GM21423 (cell line): Measurements from ENCODE around the gene CRYGN.

ENCODE experiments used
- ATAC-seq: cut with Tn5 transposase; IDR thresholded peaks from one replicate; pipeline ENCODE4 v1.9.1; 2021; ENCODE audit warnings: mild to moderate bottlenecking, moderate library complexity; ENCODE audit not compliant: unreplicated experiment

CRYGN gene

GRCh38 chr7:151460474-151460855, 20.5 kb upstream of the CRYGN start:
- no peak for ATAC-seq

DNA sequence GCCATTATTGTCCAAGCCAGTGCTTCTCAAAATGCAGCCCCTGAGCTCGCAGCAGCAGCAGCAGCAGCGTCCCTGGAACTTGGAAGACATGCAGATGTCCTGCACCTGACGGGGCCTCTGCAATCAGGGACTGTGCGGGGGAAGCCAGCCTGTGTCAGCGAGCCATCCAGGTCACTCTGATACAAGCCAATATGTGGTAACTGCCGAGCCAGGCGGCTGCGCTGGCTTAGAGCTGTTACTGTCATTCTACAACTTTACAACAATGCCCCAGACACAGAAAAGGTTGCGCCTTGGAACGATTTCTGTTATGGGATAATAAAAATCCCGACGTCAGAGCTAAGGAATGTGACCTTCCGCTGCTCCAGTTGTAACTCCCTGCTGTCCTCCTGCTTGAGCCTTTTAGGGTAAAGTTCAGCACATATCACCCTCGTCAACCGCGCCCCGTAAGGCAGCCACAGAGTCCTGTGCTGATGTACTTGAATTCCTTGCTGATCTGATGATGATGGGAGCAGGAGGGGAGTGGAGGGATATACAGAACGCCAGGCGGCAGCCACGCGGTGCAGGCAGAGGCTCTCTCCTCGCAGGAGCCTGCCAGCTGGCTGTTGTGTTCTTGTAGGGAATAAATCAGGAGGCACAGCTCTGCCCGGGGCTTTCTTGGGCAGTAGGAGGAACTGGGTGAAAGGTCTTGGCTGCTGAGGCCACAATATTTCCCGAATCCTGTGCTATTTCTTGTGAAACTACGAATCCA, 20.0 kb upstream of the CRYGN start:
- no peak for ATAC-seq

GRCh38 chr7:151457534-151457933, 17.6 kb upstream of the CRYGN start:
- no peak for ATAC-seq

- ATAC-seq: no peak
Measured at GRCh38 chr7:151456782-151457181, 16.8 kb upstream of the CRYGN start.

DNA sequence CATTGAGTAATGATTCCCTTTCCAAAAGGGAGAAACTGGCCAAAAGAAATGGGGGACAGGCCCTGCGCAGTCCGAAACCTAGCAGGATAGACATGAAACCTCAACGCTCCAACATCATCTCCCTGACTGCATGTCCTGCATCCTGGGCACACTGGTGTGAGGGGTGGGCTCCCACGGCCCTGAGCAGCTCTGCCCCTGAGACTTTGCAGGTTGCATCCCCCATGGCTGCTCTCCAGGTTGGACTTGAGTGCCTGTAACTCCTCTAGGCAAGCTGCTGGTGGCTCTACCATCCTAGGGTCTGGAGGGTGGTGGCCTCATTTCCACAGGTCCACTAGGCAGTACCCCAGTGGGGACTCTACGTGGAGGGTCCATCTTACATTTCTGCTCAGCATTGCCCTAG, 16.3 kb upstream of the CRYGN start:
- no peak for ATAC-seq

DNA sequence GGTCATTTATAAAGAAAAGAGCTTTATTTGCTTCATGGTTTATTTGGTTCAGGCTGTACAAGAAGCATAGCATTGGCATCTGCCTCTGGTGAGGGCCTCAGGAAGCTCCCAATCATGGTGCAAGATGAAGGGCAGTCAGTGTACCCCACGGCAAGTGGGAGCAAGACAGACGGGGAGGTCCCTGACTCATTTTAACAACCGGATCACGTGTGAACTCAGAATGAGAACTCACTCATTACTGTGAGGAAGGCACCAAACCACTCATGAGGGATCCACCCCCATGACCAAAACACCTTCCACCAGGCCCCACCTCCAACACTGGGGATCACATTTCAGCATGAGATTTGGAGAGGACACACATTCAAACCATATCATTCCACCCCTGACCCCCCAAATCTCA, 15.7 kb upstream of the CRYGN start:
- no peak for ATAC-seq

- ATAC-seq: no peak
Measured at GRCh38 chr7:151454932-151455530, 15.1 kb upstream of the CRYGN start.

DNA sequence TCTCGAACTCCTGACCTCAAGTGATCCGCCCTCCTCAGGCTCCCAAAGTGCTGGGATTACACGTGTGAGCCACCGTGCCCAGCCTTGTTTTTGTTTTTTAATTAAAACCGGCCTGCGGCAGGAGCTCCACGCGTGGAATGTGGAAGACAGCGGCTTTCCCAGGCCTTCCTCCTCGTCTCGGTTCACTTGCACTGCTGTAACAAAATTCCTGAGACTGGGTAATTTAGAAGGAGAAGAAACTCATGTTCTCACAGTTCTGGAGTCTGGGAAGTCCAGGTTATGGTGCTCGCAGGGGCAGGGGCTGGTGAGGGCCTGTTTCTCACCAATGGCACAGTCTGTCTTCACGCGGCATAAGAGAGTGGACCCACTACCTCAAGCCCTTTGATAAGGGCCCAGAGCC, 14.4 kb upstream of the CRYGN start:
- no peak for ATAC-seq

DNA sequence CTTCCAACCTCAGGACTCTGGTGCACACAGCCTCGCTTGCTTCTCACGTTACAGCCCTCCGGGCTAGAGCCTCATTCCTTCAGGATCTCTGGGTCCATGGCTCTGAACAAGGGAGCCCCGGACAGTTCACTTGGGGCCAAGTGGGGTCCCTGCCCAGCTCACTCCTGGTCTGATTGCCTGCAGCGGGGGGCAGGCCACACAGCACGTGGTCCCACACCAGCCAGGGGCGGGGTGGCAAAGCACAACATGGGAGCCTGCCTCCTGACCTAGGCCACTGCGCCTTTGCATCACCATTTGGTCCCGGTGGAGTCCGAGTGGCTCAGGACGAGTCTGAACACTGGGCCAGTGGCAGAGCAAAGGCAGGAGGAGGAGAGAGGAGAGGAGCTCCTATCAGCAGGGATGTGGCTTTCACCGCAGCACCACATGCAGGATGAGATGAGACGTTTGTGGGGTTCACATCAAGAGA, 13.4 kb upstream of the CRYGN start:
- ATAC-seq: no peak

DNA sequence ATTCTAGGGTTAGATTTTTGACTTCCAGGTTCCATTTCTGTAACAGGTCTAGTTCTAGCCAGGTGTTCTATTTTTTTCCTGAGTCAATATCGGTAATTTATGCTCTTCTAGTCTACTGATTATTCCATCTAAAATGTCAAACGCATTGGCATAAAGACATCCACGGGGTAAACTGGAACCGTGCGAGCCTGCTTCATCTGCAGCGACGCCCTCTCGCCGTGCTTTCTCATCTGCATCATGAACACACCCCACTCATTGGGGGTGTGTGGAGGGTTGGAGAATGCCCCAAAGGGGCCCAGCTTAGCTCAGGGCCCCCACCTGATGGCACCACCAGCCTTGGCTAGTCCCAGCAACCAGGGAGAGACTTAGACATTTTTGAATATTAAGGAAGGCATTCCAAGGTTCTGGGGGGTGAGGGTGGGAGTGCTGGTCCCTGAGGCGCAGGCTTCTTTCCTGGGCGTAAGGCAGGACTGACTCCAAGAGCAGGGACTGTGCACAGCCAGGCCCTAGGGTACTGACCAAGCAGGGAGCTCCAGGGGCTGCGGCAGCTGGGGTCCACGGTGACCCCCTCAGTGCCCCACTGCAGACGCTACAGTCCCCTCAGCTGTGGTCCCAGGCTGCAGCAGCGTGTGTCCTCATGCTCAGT, 12.9 kb upstream of the CRYGN start:
- no peak for ATAC-seq

DNA sequence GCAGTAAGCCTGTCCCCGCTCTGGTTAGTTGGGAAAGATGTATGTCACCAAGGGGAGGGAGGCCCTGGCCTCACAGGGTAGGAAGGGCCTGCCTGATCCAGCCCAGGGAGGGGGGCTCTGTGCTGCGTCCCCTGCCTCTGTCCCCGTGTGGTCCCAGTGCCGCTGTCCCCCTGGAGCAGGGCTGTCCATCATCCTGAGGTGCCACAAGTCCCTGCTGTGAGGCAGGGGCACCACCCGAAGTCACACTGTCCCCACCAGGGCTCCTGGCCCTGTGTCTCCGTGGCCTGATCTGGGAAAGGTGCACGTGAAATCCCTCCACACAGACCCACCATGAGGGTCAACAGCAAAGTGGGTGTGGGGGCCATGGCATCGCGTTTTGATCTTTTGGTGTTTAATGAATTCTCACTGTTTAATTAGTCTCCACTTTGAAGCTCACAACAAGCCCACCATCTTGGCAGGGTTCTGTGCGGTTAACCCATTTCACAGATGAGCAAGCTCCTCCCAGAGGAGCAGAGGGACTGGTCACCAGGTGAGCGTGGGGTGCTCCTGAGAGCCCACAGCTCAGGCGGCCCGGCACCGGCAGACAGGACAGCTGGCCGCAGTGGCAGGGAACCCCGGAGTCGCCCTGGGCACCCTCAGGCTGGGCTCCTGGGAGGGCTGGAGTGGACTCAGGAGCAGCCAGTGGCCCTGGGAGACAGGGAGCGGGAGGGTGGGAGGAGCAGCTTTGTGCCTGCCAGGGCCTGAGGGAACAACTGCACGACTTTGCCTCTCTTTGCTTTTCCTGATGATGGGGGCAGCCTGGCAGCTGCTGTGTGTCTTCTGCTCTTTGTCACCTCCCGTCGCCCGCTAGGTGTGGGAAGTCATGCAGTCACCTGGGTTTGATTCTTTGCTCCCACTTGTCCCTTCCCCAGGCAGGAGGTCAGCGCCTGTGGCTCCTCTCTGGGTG, 12.0 kb upstream of the CRYGN start:
- ATAC-seq: no peak

GRCh38 chr7:151451156-151451555, 11.2 kb upstream of the CRYGN start:
- ATAC-seq: no peak

GRCh38 chr7:151449990-151450389, 10.0 kb upstream of the CRYGN start:
- no peak for ATAC-seq

- ATAC-seq: no peak
Measured at GRCh38 chr7:151448261-151449252, 8.6 kb upstream of the CRYGN start.

GRCh38 chr7:151447901-151448260, 7.9 kb upstream of the CRYGN start:
- no peak for ATAC-seq

- ATAC-seq: no peak
Measured at GRCh38 chr7:151447312-151447711, 7.4 kb upstream of the CRYGN start.

DNA sequence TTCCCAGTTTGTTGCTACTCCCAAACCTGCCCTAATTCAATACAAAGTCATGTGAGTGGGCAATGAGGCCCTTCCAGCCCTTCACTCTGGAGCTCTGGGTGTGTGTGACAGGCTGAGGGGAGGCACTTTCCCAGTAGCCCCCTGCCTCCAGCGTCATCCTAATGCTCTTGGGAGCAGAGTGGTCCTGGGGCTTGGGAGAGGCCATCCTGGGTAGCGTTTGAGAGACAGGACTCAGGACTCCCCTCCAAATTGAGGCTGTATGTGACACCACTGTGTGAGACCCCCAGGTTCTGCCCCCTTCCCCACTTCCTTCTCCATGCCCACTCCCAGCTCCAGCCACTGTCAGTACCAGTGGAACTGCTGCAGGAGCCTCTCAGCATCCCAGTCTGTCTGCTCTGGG, 6.5 kb upstream of the CRYGN start:
- no peak for ATAC-seq

DNA sequence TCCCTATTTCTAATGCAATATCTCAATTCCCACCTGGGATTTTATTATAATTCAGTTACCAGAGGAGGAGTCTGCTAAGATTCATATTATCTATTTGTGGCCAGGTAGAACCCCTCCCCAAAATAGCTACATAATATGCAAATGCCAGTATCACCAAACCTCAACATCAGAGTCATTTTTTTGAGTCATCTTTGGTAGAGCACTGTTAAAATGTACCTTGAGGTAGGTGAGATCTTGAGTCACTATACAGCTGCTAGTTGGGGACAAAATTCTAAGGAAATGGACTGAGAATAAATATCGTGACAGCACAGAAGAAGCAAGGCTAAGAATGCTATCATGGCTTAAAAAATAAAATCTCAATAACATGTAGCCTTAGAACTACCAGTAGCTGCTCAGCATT, 4.7 kb upstream of the CRYGN start:
- no peak for ATAC-seq

DNA sequence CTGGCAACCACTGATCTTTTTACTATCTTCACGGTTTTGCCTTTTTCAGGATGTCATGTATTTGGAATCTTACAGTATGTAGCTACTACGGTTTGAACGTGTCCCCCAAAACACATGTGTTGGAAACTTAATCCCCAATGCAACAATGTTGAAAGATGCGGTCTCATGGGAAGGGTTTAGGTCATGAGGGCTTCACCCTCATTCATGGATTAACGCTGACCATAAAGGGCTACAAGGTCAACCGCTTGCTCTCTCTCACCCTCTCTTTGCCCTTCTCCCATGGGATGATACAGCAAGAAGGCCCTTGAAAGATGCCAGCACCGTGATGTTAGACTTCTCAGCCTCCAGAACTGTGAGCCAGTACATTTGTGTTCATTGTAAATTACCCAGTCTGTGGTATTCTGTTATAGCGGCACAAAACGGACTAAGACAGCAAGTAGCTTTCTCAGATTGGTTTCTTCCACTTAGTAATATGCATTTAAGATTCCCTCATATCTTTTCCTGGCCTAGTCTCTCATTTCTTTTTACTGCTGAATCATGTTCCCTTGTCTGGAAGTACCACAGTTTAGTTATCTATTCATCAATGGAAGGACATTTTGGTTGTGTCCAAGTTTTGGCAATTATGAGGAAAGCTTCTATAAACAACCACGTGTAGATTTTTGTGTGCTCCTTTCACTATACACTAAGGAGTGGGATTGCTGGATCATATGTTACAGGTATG, 3.0 kb upstream of the CRYGN start:
- ATAC-seq: no peak
